COLO668 (cell line): ENCODE measurements around the gene PARD3B.

Source experiments
- DNase-seq: peaks from one replicate; lab custom pipeline; 2025; ENCODE audit not compliant: unreplicated experiment; lab: John Stamatoyannopoulos, UW

PARD3B gene

DNA sequence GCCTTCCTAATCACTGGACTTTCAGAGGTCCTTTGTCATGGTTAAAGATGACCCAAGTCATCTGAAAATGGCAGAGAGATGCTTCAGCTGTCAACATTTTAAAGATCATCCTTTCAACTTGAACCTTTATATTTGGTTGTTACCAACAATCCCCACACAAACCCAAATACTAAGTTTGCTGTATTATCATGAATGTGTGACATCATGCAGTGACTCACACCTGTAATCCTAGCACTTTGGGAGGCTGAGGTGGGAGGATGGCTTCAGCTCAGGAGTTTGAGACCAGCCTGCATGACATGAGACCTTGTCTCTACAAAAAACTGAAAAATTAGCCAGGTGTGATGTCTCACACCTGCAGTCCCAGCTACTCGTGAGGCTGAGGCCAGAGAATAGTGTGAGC is 1081.8 kb downstream of the PARD3B start:
- no peak for DNase-seq

DNA sequence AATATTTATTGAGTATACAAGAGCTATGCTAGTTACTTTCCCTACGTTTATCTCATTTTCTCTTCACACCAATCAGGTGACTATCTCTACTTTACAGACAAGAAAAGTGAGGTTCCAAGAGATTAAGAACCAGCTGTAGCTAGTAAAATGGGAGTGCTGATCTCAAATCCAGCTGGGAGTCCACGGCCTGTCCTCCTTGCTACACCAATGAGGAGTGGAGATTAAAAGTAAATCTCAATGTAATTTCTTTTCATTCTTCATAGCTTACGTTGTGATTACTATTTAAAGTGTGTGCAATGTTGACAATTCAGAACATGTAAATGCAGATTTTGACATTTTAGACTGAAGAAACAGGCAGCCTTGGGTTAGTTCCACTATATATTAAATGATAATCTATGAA is 1083.1 kb downstream of the PARD3B start:
- no peak for DNase-seq

DNA sequence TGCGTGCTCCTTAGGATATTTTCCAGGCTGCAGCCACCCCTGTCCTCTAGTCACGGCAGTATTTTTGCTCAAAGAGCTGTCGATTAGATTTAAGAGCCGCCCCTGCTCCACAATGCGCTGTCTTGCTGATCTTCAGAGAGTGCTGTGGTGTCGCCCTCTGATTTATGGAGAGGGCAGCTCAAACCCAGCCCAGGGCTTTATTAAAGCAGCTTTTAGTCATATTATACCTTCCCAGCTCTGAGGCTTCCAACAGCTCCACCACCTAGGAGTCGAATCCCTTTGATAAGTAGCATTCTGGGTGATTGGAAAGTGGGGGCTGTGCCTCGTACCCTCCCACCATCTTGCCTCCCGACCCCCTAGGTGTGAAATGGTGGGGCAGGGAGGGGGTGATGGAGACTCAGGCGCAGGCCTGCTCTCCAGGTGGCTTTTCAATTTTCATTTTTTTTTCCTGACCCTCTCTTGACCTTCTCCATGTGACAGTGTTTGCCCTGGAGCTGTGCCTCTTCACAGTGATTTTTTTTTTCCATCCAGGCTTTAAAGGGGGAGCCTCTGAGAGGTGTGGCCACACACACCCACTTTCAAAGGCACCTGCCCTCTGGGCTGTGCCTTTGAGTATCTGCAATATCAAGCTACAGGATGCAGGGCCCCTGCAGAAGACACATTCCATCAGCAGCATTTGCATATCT is 1084.0 kb downstream of the PARD3B start:
- no peak for DNase-seq

DNA sequence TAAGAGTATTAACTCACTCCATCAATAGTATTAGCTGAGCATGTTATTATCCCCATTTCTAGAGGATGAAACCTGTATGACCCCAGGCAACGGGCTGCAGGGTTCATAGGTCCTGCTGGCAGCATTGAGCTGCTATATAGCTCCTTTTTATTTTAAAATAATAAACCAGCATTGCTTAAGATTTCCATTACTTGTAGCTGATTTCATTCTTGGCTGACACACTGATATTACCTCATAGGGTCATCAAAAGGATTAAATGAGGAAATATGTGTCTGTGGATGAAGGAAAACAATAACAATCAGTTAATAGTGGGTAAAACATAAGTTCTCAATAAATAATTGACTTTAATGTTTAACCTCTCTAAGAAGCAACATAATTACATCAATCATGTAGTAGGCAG is 1088.7 kb downstream of the PARD3B start:
- DNase-seq = no peak

DNA sequence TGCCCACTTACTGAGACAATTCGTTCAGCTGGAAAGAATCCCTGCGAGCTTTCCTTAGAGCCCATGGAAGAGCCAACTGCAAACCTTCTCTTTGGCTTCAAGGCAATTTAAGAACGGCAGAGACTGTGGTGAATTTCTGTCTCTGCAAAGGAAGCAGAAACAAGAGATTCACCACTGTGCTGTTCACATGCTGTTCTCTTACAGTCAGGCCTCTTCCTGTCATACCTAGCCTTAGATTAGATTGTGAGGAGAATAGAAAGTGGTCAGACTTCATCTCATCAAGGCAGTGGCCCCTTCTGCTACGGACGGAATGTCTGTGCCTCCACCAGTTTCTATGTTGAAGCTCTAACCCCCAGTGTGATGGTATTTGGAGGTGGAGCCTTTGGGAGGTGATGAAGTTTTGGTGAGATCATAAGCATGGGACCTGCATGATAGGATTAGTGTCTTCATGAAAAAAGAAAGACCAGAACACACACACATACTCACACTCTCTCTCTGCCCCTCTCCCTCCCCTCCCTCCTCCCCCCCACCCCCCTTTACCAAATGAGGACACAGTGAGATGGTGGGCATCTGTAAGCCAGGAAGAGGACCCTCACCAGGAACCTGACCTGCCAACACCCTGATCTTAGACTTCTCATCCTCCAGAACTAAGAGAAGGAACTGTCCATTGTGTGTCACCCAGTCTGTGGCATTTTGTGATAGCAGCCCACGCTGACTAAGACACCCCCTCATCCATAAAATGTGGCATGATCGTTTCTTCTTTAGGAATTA is 1091.5 kb downstream of the PARD3B start:
- DNase-seq = no peak

DNA sequence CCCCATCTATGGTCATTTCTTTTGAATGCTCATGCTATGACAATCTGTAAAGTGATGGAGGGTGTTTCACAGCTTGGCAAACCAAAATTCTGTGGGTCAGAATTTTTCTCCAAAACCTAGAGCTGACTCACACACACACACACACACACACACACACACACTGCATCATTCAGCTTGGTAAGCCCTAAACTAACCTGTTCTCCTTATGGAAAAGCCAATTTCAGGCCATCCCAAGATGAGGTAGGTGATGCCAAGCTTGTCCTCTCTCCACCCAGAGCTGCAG is 1092.0 kb downstream of the PARD3B start:
- no peak for DNase-seq

DNA sequence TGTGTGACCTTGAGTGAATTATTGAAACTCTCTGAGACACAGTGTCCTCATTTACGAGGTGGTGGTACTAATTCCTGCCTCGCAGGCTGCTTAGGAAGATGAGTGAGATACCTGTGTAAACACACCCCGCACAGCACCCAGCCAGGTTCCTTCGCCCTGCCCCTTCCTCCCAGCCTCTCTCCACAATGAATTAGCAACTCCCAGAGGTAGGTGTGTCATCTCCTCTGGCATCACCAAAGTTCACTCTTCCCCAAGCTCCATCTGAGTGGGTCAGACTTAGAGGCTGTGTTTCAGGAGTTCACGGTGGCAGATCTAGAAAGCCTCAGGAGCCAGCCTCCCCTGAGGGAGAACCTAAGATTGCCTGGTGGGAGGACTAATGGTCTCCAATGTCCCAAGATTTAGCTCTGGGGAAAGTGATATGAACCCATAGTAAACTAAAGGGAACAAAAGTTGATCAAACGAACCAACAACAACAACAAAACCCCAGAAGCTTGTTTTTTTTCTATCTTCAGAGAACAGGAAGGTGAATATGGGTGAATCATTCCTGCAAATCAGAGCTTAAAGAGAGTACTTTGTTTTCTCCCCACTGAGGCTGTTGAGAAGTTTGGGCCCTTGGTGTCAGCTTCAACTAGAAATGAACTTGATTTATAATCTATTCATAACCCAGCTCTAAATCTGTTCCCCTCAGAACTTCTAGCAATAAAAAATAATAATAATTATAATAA is 1092.7 kb downstream of the PARD3B start:
- no peak for DNase-seq

DNA sequence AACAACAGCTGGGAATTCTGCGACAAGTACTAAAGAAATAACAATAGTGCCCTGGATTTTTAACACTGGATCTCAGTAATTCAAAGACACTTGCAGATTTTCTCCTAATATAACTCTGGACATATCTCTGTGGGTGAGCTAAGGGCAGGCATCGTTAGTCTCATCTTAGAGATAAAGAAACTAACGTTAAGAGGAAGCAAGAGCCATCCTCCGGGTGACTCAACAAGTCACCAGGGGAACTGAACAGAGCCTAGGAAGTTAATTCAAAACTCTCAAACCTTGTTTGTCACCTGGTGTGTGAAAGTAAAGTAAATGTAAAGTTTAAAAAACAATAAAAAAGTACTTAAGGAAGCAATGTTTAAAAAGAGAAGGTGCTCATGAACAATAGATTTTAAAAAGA is 1095.4 kb downstream of the PARD3B start:
- DNase-seq = no peak

DNA sequence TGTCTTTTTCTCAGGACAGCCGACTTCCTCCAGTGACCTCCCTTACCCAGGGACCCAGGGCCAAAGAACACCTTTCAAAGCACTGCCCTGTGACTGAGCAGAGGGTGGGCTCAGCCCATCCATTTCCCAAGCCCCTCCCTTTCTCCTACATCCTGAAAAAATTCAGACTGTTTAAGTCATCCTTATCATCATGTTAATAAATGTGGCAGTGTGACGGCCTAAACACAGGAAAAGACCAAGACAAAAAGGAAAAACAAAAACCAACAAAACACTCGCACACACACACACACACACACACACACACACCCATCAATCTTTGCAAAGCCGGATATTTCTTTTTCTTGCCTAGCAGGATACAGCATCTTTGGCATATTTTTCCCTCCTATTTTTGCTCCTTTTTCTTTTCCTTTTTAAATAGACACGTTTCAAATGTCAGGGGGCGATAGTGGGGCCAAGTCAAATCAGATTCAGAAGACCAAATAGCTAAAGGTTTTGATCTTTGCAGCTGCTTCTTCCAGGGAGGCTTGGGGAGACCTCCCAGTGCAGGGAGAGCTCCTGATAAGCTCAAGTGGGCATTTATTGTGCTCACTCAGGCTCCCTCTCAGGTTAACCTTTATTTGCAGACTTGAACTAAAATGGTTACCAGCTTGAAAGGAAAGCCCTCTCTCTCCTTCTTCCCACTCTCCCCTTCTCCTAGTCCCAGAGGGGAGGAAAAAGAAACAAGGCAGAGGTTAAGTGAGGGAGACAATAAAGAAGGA is 1097.5 kb downstream of the PARD3B start:
- no peak for DNase-seq

DNA sequence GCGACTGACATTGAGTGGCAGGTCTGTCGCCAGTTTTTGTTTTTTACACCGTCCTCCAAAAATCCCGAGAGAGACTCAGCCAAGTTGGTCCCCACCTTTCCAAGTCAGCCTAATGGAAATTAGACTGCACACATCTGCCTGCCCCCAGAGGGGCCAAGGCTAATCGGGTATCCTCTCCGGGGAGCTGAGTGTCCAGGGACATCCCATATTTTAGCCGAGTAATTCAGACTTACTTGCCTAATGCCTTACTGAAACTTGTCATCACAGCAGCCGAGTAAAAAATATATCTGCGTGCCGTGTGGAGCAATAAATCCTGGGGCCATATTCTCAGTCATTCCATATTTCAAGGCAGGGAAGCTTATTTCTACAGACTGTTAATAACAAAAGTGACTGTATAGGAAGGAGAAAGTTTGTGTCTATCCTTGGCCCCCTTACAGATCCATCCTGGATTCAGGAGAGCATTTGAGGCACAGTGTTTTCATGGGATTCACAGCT is 1098.2 kb downstream of the PARD3B start:
- no peak for DNase-seq

DNA sequence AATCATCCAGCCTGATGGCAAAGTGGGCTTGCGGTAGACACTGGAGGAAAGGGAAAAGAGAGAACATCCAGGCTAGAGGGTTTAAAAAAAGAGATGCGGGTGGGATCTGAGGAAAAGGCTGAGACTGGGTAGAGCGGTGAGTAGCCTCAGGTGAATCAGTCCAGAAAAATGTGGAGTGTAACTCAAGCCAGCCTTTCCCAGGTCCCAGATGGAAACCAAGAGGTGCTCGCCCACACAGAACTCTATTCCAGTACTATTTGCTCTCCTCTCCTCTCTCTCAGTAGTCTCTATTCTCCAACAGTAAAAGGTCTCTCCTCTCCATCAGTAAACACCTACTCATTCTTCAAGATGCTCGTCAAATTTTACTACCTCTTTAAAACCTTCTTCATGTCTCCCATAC is 1098.7 kb downstream of the PARD3B start:
- DNase-seq = no peak

DNA sequence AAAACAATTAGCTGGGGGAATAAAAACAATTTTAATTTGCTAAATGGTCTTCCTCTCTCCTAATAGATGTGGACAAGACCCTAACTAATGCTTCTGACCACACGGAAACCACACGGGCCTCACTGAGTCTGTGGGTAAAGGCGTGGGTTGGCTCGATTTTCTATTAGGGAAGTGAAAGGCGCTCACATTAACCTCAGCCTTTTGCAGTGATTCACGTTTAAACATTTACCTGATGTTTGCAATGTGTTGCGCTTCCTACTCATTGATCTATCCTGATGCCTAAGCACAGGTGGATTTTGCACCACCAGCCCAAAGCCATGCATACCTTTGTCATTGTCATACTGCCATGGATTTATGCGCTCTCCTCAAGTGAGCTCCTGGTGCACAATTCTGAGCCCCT is 1101.4 kb downstream of the PARD3B start:
- DNase-seq = no peak

DNA sequence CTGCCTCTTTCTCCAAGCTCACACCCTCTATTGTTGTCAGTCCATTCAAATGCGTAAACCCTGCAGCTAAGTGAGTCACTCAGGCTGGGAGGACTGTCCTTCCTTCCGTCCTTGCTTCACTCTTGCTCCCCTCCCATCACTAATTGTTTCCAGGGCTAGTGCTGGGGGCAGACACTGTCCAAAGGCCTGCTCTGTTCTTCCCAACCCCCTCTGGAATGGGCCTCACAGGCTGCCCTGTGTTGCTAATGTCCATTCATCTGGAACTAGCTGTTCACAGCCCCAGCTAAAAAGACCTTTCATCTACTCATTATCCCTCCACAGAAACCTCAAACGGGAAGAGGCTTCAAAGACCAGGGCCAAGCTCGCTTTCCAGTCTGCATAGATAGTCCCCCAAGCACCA is 1105.2 kb downstream of the PARD3B start:
- no peak for DNase-seq

DNA sequence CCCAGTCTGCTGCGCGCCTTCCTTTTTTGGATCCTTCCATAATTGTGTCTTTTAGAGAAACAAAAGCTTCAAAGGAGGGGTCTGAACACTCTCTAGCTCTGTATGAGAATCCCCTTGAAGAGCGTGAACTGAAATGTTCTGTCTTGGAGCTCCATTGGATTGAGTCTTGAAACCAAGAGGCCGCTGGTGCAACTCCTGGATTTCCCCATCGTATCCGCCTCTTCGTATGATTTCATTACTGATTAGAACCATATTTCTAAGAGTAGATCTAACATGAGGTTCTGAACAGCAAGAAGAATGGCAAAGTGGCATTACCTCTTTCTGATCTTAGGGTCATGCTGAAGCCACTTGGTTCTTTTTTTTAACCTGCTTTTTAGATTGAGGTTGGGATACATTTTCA is 1105.7 kb downstream of the PARD3B start:
- no peak for DNase-seq

DNA sequence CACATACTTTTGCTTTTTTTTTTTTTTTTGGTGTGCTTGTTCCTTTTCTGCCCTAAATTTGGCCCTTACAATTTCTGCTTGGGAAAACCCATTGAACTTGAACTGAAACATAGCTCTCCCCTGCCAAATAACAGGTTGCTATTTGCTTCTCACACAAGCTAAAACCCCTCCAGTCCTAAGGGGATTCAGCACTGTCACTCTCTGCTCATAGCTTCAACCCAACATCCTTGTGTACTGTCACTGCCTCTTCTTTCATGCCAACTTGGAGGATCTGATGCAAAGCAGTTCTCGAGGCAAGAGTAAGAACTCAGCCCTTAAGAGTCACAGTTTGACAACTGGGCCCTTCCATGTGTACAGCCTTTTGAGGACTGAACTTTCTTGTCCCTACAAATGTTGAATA is 1106.4 kb downstream of the PARD3B start:
- no peak for DNase-seq

DNA sequence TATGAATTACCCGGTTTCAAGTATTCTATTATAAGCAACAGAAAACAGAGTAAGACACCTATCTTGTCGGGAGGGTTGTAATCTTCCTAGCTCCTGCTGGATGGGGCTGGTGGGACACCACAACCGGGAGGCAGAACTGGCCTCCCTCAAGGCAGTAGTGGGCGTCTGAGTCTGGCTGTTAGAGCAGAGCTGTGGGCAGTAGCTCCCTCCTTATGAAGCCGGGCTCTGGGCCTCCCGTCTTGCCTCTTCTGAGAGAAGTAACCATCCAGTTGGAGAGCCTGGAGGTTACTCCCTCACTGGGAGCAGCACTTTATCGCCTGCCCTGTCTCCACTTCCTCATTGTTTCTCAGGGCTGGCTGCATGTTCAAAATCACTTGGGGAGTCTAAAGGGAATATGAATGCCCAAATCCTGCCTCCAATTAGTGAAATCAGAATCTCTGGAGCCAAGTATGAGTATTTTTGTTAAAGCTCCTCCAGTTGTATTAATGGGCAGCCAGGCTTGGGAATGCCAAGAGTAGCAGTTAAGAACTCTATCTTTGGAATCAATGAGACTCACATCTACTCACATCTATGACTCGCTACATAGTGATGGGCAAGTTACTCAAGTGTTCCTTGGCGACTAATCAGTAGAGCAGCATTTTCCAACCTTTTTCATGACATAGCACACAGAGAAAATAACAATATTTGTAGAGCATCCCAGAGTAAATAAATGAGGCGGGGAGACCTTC is 1109.8 kb downstream of the PARD3B start:
- no peak for DNase-seq

DNA sequence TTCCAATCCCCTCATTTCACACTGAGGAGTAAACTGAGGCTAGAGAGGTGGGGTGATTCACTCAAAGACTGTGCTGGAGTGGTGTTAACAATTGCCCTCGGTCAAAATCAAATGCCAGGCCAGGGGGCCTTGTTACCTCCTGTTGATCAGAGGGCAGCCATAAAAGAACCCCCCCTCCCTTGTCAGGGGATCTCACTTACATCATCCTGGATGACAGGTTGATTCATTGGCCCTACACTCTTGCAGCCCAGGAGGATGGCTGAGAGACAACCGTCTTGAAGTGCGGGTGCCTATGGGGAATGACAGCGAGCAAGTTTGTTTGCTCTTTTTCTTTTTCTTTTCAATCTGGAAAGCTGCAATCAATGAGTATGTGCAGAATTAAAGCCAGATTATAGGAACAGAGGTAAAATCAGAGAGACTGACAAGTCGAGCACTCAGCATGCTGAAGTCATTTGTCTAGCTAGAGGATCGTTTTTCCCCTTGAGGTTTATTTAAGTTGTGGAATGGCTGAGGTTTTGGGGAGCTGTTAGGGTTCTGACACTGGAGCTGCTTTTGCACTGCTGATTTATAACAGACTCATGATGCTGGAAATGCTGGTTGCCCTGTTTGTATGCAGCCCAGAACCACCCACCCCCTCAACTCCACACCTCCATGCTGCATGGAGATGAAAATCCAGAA is 1110.6 kb downstream of the PARD3B start:
- no peak for DNase-seq

DNA sequence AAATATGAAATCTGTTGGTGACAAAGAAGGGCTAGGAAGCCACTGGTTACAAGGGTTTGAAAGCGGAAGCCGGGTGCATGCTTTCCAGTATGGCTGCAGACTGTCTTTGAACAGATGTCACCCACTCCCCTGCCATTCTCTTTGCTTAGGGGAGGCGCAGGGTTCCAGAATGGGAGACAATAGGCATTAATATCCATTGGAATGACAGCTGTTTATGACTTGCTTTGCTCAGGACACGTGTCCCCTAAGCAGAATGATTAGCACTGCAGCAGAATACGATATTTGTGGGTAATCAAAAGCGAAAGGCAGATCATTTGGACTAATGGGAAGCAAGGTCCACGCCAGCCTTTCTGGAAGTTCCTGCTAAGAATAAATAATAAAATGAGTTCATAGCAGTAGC is 1111.2 kb downstream of the PARD3B start:
- DNase-seq = no peak

DNA sequence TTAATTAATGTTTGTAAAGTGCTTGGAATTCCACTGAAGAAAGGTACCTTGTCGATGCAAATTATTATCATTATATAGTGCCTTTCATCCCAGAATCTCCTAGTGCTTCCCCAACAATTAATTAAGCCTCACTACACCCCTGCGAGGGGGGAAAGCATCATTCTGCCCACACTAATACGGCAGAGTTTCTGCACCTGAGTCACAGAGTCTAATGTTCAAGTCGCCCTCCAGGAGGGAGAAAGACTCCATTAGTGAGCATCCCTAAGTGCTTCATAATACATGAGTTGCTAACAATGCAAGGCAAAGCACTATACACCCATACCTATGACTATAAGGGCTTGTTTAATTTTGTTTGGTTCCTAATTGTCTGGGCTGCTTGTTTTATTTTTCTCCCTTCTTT is 1111.7 kb downstream of the PARD3B start:
- DNase-seq = no peak

DNA sequence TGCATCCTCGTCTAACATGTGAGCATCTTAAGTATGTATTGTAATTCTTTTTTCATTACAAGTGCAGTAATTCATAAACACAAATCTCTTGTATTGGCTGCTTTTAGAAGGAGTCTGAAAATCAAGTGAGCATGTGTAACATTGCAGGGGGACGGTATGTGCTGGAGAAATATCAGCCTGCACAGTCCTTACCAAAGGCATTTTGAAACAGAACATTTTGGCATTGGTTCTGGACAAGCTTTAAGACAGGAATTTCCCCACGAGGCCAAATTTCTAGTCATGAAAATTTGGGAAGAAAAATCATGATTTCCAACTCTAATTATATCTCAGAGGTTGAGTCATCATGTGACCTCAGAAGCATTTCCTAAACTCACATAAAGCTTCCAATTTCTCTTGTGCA is 1112.3 kb downstream of the PARD3B start:
- no peak for DNase-seq
